ENCODE measurements around the gene SLC50A1.
A peak's percentile ranks its signal among the peaks of the same experiment; 100 is the strongest.

The SLC50A1 gene

DNA sequence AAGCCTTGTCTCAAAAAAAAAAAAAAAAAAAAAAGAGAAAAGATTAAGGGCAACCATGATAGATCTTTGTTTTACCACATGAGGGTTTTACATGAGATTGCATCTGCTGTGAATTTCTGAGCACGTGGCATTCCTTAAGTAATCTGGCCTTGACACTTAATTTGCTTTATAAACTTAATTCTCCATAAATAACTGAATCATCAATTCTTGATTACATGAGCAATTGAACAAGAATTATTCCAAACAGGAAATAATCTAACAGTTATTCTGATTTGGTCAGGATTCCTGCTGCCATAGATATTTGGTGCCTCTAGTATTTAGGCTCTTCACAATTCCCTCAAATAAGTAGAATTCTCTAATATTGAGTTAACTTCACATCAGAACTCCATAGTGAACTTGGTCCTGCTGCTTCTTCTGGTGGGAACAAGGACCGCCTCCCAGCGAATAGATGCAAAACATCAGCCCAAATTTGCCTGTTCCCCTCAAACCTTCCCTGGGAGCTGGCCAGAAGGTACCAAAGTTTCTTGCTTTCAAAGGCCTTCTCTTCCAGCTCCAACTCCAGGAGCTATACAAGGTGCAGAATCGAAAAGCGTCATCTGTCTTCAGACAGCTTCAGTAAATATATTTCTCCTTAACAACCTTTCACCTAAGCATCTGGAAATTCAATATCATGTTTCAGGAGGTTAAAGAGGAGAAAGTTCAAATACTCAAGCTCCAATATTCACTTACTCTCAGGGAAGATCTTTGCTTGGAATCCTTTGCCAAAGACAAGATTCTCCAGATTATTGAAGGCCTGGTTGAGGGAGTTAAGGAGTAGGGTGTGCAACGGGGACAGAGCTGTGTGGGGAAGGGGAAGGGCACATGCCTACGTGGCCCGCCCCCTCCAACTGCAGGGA is 36.4 kb downstream of the SLC50A1 start:
- DNase-seq, result no peak

DNA sequence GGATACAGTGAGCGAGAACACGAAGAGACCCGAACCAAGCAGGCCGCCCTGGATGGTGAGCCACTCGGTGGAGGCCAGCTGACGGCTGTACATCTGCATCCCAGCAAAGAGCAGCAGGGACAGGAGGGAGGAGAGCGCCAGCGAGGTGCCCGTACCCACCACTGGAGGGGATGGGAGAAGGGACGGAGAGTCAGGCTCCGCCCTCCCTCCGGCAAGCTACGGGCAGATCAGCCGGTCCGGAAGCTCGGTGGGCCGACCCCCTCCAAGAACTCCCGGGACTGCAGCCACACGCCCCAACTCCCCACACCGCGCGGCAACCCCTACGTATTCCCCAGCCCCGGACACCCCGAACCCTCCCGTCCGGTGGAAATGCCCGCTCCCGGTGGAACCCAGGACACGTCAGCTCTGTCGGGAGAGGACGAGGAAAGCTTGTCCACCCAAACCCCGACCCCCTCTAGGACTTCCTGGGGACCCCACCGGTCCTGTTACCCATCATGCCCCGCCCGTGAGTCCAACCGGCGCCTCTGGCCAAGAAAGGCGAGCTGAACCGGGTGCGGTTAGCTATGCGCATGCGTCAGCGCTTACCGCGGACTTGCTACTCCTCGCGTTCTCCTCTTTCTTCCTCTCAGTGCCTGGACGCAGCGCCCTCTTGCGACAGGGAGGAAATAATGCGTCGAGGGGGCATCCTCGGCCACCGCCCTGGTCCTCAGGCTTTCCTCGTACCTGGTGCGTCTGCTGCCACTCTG is 37.3 kb downstream of the SLC50A1 start, which contains the start of gene KRTCAP2:
TSS of gene KRTCAP2 (minus strand) at position 573 of the 746 bp plus-strand sequence. CDS start at position 493, 80 bp downstream.
- DNase-seq, result peak; percentile 98 to 99

DNA sequence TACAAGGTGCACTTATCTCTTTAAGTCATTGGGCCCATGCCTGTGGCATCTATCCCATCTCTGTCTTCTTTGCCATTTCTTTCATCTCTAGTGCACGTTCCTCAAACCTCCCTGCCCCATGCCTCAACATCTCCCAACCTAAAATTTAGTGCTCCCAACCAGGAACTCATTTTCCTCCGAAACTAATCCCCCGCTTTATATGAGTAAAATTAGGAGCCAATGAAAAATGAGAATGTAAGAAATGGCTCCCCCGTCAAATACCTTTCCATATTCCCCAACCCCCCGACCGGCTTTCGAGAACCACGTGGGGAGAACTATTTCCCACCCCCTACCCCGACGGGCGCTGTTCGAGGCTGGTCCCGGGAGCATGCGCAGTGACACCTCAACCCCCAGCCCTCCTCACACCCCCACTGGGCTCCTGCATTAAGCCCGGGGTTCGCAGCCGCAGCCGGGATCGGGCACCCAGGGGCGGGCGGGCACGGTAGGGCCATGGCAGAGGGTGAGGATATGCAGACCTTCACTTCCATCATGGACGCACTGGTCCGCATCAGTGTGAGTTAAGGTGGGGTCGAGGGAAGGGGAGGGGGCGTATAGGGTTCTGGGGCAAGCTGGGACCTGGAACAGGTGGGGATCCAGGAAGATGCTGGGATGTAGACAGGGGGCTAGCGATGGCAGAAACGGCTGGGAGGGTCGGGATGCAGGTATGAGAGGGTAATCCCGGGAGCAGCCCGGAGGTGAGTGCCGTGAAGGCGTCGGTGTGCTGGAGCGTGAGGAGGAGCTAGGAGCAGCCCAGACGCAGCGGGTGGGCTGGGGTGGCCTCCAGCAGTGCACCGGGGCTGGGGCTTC is 38.0 kb downstream of the SLC50A1 start, which contains the start of gene TRIM46:
TSS of gene TRIM46 (plus strand) at position 372 of the 846 bp plus-strand sequence. CDS start at position 490, 118 bp downstream.
- DNase-seq, result peak; percentile 74 to 91

DNA sequence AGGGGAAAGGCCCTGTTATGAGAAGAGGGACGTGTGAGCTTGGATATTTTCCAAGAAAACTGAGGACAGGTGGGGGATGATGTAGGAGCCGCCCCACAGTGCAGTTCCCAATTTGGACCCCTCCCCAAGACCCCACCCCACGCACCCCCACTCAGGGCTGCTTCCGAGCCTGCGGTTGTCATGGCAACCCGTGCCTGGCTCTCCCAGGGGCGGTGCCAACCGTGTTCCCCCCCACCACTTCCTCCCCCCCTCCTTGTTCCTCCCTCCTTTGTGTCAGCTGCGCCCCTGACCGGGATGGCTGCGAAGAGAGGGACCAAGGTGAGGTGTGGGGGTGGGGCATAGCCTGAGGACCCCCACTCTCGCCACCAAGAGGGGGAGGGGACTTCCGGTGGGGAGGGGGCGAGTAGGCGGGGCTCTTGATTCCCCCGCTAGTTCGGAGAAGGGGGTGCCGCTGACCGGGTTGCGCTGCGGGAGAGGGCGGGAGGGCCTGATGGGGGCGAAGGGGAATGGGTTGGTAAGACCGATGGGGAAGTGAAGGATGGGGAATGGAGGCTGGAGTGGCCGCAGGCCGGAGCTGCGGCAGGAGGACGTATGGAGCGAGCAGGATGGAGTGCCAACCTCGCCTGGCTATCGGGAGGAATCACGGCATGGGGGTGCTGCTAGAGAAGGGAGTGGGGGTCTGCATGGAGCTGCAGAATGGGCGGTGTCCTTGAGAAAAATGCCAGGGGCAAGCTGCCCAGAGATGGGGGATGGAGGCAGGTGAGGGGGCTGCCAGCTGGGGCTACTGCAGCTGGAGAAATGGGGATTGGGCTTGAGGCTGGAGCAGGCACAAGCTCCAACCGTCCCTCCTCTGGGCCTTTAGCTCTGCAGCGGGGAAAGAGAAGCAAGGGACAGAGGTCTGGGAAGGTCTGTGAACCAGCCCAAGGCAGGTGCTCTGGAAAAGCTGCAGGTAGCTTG is 39.0 kb downstream of the SLC50A1 start:
- DNase-seq, result peak in 1 of 2 experiments; percentile 71

DNA sequence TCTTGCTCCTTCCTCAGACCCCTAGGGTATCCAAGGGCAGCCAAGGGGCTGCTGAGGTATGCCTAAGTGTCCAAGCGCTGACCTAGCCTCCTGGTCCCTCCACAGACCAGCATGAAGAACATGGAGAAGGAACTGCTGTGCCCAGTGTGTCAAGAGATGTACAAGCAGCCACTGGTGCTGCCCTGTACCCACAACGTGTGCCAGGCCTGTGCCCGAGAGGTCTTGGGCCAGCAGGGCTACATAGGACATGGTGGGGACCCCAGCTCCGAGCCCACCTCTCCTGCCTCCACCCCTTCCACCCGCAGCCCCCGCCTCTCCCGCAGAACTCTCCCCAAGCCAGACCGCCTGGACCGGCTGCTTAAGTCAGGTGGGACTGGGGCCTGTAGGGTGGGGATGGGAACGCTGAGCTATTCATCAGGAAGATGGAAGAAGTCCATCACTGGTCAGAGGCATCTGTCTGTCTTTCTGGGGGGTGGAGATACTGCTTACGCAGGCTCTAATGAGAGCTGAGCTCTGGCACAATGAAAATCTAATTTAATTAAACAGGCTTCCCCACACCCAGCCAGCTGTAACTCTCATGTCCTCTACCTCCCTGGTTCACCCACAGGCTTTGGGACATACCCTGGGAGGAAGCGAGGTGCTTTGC is 39.8 kb downstream of the SLC50A1 start:
- no peak for DNase-seq

DNA sequence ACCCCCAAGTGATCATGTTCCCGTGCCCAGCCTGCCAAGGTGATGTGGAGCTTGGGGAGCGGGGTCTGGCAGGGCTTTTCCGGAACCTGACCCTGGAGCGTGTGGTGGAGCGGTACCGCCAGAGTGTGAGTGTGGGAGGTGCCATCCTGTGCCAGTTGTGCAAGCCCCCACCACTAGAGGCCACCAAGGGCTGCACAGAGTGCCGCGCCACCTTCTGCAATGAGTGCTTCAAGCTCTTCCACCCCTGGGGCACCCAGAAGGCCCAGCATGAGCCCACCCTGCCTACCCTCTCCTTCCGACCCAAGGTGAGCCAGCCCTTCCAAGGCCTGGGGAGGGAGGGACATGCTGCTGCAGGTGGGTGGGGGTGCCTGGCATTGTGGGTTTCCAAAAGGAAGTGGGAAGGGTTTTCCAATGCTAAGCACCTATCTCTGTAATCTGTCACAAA is 40.3 kb downstream of the SLC50A1 start:
- DNase-seq, result no peak

DNA sequence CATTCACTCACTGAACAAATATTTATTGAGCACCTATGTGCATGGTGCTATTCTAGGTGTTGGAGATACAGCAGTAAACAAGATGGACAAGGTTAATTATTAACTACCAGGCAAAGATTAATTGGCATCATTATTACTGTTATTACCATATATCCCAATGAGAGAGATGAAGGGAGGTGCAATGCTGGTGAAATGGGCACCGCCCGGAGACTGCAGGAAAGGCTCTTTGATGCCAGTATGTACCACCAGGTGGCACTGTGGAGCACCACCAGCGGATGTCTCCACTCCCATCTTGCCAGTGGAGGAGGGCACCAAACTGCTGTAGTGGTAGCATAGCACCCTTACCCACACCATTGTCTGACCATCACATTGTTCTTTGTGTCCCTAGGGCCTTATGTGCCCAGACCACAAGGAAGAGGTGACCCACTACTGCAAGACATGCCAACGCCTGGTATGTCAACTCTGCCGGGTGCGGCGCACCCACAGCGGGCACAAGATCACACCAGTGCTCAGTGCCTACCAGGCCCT is 41.0 kb downstream of the SLC50A1 start:
- peak; percentile 81 to 83 for DNase-seq

DNA sequence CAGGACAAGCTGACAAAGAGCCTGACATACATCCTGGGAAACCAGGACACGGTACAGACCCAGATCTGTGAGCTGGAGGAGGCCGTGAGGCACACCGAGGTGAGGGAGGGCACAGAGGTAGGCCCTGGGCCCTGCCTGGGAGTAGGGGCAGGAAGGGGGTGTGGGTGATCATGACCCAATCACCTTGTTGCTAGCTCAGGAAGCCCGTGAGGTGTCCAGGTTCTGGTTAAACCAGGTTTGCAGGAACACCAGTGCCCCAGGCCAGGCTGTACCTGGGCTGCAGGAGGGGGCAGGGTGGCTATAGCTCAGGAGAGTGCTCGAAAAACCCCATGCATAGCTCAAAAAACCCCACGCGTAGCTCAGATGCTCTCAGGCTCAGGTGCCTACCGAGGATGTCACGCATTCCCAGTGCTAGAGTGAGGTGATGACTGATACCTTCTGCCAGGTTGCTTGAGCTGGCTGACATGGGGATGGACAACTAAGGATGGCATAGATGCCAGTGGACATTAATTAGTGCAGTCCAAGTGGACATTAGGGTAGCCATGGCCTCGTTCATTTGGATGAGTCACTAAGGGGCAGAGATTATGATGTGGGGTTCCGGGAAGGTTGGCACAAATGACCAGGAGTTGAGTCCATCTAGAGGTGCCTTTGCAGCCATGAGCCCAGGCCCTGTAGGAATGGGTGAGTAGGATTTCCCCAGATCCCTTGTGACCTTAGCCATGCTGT is 41.7 kb downstream of the SLC50A1 start:
- no peak for DNase-seq

DNA sequence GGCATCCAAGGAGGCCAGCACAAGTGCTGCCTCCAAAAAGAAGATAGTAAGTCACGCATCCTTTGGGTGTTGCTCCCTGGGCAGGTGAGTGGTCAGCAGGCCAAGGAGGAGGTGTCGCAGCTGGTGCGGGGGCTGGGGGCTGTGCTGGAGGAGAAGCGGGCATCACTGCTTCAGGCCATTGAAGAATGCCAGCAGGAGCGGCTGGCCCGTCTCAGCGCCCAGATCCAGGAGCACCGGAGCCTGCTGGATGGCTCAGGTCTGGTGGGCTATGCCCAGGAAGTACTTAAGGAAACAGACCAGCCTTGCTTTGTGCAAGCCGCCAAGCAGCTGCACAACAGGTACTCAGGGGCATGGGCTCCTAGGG is 42.2 kb downstream of the SLC50A1 start:
- no peak for DNase-seq

DNA sequence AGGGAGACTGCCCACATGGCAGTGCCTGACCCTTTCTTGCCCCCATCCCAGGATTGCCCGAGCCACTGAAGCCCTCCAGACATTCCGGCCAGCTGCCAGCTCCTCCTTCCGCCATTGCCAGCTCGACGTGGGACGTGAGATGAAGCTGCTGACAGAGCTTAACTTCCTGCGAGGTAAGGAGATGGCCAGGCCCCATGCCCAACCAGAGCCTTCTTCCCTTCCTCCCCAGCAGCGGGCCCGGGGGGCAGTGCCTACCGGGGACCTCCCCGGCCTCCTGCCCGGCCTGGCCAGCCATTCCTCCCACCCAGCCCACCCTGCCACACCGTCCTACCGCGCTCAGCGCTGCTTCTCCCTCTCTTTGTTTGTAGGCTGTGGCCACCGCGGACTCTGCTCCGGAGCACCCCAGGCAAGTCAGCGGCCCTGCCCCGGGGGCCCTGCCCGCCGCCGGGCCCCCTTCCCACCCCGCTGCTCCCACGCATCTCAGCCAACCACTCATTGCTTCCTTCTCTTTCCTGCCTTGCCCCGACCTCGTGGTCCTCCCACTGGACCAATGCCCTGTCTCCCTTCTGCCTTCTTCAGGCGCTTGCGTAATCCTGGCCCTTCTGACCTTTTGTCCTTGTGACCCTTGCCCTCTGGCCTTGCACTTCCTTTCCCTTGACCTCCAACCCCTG is 42.9 kb downstream of the SLC50A1 start:
- no peak for DNase-seq

DNA sequence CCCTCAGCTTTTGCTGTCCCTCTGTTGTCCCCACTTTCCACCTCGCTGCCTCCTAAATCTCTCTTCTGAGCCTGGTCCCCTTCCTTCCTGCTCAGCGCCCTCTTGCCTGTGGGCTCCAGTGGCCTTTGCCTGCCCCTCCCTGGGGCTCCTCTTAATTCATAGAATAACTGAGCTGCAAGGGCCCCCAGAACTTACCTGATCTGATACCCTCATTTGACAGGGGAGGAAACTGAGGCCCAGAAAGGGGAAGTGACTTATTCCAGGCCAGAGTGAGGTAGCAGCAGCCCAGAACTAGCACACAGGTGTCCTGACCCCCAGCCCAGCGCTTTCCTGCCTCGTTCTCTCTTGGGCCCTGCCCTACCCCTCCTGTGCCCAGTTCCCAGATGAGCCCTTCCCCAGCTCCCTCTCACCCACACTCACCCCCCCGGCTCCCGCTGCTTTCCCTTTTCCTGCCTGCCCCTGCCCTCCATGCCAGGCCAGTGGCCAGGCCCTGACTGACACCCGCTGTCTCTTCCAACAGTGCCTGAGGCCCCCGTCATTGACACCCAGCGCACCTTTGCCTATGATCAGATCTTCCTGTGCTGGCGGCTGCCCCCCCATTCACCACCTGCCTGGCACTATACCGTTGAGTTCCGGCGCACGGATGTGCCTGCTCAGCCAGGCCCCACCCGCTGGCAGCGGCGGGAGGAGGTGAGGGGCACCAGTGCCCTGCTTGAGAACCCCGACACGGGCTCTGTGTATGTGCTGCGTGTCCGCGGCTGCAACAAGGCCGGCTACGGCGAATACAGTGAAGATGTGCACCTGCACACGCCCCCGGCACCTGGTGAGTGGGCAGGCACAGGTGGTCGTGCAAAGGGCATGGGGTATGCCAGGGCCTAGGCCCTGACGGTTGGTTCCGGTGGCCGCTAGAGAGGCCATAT is 43.7 kb downstream of the SLC50A1 start:
- no peak for DNase-seq

DNA sequence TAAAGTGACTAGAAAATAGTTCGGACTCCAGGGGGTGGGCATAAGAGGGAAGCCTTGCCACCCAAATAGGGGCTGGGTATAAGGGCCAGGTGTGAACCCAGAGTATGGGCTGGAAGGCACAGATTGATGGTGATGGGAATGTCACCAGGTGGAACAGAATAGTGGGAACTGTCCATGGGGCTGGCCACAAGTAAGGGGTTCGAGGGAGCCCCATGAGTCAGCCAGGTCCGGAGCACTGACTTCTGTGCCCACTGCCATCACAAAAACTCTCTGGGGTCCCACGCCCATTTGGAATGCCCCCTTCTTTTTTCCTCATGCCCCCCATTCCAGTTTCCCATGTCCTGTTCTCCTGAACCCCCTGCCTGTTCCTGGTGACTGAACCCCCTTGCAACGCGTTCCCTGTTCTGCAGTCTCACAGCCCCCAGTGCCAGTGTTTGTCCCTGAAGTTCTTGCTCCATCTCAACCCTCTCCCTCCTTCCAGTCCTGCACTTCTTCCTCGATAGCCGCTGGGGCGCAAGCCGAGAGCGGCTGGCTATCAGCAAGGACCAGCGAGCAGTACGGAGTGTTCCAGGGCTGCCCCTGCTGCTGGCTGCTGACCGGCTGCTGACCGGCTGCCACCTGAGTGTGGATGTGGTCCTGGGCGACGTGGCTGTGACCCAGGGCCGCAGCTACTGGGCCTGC is 45.9 kb downstream of the SLC50A1 start:
- no peak for DNase-seq

DNA sequence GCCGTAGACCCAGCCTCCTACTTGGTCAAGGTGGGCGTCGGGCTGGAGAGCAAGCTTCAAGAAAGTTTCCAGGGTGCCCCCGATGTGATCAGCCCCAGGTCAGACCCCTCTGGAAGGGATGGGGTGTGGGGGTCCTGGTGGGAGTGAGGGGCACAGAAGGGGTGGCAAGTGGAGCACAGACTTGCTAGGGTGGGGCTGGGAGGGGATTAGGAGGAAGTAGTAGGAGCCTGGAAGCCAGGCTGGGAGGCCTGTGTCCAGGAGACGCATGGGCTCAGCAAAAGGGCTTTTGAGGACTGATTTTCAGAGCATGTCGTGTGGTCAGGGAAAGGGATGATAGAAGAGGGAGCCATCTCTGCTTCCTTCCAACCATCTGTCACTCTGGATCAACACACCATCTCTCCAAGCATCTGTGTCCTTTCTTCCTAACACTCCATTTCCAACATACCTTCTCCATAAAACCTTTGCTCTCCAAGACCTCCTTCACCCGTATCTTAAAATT is 46.4 kb downstream of the SLC50A1 start:
- DNase-seq, result no peak

DNA sequence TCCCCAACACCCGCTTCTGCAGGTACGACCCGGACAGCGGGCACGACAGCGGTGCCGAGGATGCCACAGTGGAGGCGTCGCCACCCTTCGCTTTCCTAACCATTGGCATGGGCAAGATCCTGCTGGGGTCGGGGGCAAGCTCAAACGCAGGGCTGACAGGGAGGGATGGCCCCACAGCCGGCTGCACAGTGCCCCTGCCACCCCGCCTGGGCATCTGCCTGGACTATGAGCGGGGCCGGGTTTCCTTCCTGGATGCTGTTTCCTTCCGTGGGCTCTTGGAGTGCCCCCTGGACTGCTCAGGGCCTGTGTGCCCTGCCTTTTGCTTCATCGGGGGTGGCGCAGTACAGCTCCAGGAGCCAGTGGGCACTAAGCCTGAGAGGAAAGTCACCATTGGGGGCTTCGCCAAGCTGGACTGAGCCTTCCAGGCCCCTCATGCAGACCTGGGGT is 48.1 kb downstream of the SLC50A1 start:
- no peak for DNase-seq

DNA sequence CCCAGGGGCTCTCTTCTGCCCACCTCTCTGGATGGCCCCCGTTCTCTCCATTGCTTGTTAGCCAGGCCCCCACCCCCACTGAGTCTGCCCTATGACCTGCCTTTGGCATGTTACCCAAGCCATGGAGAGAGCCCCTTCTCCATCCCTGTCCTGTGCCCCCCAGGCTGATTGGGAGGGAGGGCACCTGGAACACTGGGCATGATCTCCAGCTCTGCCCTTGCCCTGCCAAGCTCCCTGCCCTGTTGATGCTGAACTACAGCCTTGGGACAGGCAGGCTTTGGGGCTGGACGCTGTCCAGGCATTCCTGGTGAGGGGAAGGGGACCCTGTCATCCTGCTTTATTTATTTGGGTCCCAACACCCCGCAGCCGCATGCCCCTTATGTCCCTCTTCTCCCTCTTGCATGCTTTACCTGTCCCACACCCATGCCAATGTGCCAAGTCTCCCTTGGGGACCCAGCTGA is 48.7 kb downstream of the SLC50A1 start:
- no peak for DNase-seq

DNA sequence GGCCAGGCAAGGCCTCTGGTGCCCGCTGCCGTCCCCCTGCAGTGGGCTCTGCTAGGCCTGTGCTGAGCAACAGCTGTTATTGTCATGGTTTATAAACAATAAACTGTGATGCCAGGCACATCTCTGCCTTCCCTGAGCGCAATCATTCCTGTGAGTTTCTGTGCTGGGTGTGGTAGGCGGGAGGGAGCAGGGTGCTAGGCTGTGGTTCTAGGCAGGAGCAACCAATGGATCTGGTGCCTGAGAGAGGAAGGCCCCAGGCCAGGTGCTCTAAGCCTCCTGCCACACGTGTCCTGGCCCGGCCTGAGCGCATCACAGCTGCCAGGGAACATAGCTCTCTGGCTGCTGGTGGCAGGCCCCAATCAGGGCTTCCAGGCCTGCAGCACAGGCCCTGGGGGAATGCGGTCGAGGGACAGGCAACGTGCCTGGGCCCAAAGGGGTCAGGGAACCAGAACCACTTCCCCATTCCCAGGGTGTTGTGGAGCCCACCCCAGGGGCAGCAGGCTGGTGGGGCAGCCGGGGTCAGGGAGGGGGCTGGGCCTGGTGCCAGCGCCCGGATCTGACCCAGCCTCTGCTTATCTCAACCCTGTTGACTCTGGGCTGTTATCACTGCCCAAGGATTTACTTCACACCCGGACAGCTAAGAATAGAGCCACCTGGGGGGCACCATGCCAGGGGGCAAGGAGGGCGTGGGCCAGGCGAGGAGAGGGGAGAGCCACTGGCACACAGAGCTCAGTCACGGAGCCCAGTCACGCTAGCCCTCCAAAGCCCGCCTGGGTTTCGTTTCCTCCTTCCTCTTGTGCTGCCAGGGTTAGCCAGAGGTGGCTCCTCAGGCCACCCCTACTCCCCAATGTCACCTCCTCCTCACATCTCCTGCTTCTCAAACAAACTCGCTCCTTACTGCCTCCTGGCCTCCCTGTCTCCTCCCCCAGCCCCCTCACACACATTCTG is 49.5 kb downstream of the SLC50A1 start:
- DNase-seq, result no peak
